SK-N-SH treated with all-trans-retinoic acid at 6 μM for 48 hours (cell line): ENCODE measurements around the gene SLC2A14.
A peak's percentile ranks its signal among the peaks of the same experiment; 100 is the strongest.
"Not testable (repeated sequence)": the region's sequence is repeated elsewhere in the genome, so short reads cannot be mapped to it uniquely, and the experiment has no call there.

ENCODE experiments used
- ATAC-seq: fragments of 200-7000 bp; cut with Tn5 transposase; 3 replicates; pipeline ENCODE4 v1.9.1; 2020; ENCODE audit warnings: mild to moderate bottlenecking, moderate library complexity
- ARNTL ChIP-seq: fragments of 450-650 bp; formaldehyde crosslinking; IDR thresholded peaks from 2 replicates; pipeline ENCODE4 v1.5.0; 2020; ENCODE audit warnings: low read depth, mild to moderate bottlenecking, moderate library complexity, borderline replicate concordance
- CSDC2 ChIP-seq: fragments of 250-450 bp; sonication (Bioruptor Pico); IDR thresholded peaks from 2 replicates; pipeline ENCODE4 v1.5.0; 2020; ENCODE audit warnings: mild to moderate bottlenecking, moderate library complexity
- ESRRG ChIP-seq: fragments of 250-450 bp; sonication (Bioruptor Pico); IDR thresholded peaks from 2 replicates; pipeline ENCODE4 v1.6.1; 2021; ENCODE audit warnings: mild to moderate bottlenecking
- GLIS3 ChIP-seq: fragments of 250-450 bp; sonication (Bioruptor Pico); IDR thresholded peaks from 2 replicates; pipeline ENCODE4 v1.5.0; 2020; ENCODE audit warnings: mild to moderate bottlenecking, moderate library complexity
- ISL1 ChIP-seq: fragments of 250-450 bp; sonication (Bioruptor Pico); IDR thresholded peaks from 2 replicates; pipeline ENCODE4 v2.1.2; 2022; ENCODE audit warnings: mild to moderate bottlenecking, moderate library complexity
- OSR1 ChIP-seq: fragments of 250-450 bp; sonication (Bioruptor Pico); IDR thresholded peaks from 2 replicates; pipeline ENCODE4 v1.8.0; 2022; ENCODE audit warnings: moderate library complexity, mild to moderate bottlenecking, inconsistent platforms
- PATZ1 ChIP-seq: fragments of 250-450 bp; sonication (Bioruptor Pico); IDR thresholded peaks from 2 replicates; pipeline ENCODE4 v1.8.0; 2020; ENCODE audit warnings: mild to moderate bottlenecking, moderate library complexity, borderline replicate concordance
- PPARA ChIP-seq: fragments of 250-450 bp; sonication (Bioruptor Pico); IDR thresholded peaks from 2 replicates; pipeline ENCODE4 v1.5.0; 2020; ENCODE audit warnings: mild to moderate bottlenecking, borderline replicate concordance
- RARB ChIP-seq: fragments of 250-450 bp; sonication (Bioruptor Pico); IDR thresholded peaks from 2 replicates; pipeline ENCODE4 v1.8.0; 2021; ENCODE audit warnings: mild to moderate bottlenecking, moderate library complexity
- TCF4 ChIP-seq: fragments of 250-450 bp; sonication (Bioruptor Pico); IDR thresholded peaks from 2 replicates; pipeline ENCODE4 v1.8.0; 2021; ENCODE audit warnings: mild to moderate bottlenecking, moderate library complexity, borderline replicate concordance
- TOX ChIP-seq: fragments of 250-450 bp; sonication (Bioruptor Pico); IDR thresholded peaks from 2 replicates; pipeline ENCODE4 v1.8.0; 2021; ENCODE audit warnings: mild to moderate bottlenecking, moderate library complexity, borderline replicate concordance
- ZC3H10 ChIP-seq: fragments of 250-450 bp; sonication (Bioruptor Pico); IDR thresholded peaks from 2 replicates; pipeline ENCODE4 v1.5.1; 2021; ENCODE audit warnings: mild to moderate bottlenecking, moderate library complexity
- ZFP3 ChIP-seq: fragments of 250-450 bp; sonication (Bioruptor Pico); IDR thresholded peaks from 2 replicates; pipeline ENCODE4 v1.5.0; 2020; ENCODE audit warnings: mild to moderate bottlenecking, moderate library complexity
- ZFP30 ChIP-seq: fragments of 450-650 bp; formaldehyde crosslinking; IDR thresholded peaks from 2 replicates; pipeline ENCODE4 v1.5.0; 2022; ENCODE audit warnings: mild to moderate bottlenecking, moderate library complexity
- ZNF565 ChIP-seq: fragments of 450-650 bp; formaldehyde crosslinking; conservative IDR thresholded peaks from 2 replicates; pipeline ENCODE4 v1.5.0; 2020; ENCODE audit warnings: low read depth, mild to moderate bottlenecking, moderate library complexity
- ZNF70 ChIP-seq: fragments of 450-650 bp; formaldehyde crosslinking; IDR thresholded peaks from 2 replicates; pipeline ENCODE4 v1.5.0; 2020; ENCODE audit warnings: mild to moderate bottlenecking, moderate library complexity
- ZNF8 ChIP-seq: fragments of 450-650 bp; formaldehyde crosslinking; IDR thresholded peaks from 2 replicates; pipeline ENCODE4 v1.5.0; 2020; ENCODE audit warnings: mild to moderate bottlenecking, moderate library complexity
- TF ChIP-seq, protein P1 (sequence below): fragments of 250-450 bp; sonication (Bioruptor Pico); IDR thresholded peaks from 2 replicates; pipeline ENCODE4 v1.5.1; 2020; ENCODE audit warnings: low read depth, mild to moderate bottlenecking, moderate library complexity
- TF ChIP-seq, protein P2 (sequence below): fragments of 250-450 bp; sonication (Bioruptor Pico); IDR thresholded peaks from 2 replicates; pipeline ENCODE4 v1.5.0; 2020; ENCODE audit warnings: mild to moderate bottlenecking, moderate library complexity

Gene SLC2A14

GRCh38 chr12:7872566-7873319 lies at the start of gene SLC2A14:
SLC2A14 (minus strand) TSS chr12:7872915; CDS start chr12:7869880, 3,035 bp downstream.
- TF ChIP-seq CSDC2 (CRISPR knock-in tag) = no peak
- TF ChIP-seq TCF4 (CRISPR knock-in tag) = no peak
- TF ChIP-seq, protein P1, sequence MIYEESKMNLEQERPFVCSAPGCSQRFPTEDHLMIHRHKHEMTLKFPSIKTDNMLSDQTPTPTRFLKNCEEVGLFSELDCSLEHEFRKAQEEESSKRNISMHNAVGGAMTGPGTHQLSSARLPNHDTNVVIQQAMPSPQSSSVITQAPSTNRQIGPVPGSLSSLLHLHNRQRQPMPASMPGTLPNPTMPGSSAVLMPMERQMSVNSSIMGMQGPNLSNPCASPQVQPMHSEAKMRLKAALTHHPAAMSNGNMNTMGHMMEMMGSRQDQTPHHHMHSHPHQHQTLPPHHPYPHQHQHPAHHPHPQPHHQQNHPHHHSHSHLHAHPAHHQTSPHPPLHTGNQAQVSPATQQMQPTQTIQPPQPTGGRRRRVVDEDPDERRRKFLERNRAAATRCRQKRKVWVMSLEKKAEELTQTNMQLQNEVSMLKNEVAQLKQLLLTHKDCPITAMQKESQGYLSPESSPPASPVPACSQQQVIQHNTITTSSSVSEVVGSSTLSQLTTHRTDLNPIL (CRISPR knock-in tag) = no peak
- no peak for TF ChIP-seq PATZ1
- no peak for TF ChIP-seq ZC3H10 (CRISPR knock-in tag)
- no peak for TF ChIP-seq ZFP30 (CRISPR knock-in tag)
- no peak for TF ChIP-seq ARNTL (CRISPR knock-in tag)
- TF ChIP-seq TOX (CRISPR knock-in tag) = no peak
- no peak for TF ChIP-seq GLIS3 (CRISPR knock-in tag)
- no peak for TF ChIP-seq OSR1 (CRISPR knock-in tag)
- no peak for ATAC-seq

- not testable (repeated sequence) for ATAC-seq
Observed at GRCh38 chr12:7921181-7921580, 48.5 kb upstream of the SLC2A14 start.

- ATAC-seq = not testable (repeated sequence)
Observed at GRCh38 chr12:7918268-7918590, 45.5 kb upstream of the SLC2A14 start.

- no peak for ATAC-seq
- TF ChIP-seq ISL1 (no peak), ZFP3 (CRISPR knock-in tag) (no peak), ZNF8 (CRISPR knock-in tag) (no peak), OSR1 (CRISPR knock-in tag) (no peak), ESRRG (no peak)
Observed at GRCh38 chr12:7917392-7918267, 44.9 kb upstream of the SLC2A14 start.

GRCh38 chr12:7916936-7917335 lies 44.2 kb upstream of the SLC2A14 start:
- TF ChIP-seq PATZ1 (no peak), ZNF8 (CRISPR knock-in tag) (no peak), ARNTL (CRISPR knock-in tag) (no peak), ZNF70 (CRISPR knock-in tag) (no peak), ZNF565 (no peak), RARB (CRISPR knock-in tag) (no peak), OSR1 (CRISPR knock-in tag) (no peak), ZFP30 (CRISPR knock-in tag) (no peak), PPARA (CRISPR knock-in tag) (no peak), ZFP3 (CRISPR knock-in tag) (no peak), ZC3H10 (CRISPR knock-in tag) (no peak)
- TF ChIP-seq, protein P1 (CRISPR knock-in tag) = no peak
- TF ChIP-seq, protein P2, sequence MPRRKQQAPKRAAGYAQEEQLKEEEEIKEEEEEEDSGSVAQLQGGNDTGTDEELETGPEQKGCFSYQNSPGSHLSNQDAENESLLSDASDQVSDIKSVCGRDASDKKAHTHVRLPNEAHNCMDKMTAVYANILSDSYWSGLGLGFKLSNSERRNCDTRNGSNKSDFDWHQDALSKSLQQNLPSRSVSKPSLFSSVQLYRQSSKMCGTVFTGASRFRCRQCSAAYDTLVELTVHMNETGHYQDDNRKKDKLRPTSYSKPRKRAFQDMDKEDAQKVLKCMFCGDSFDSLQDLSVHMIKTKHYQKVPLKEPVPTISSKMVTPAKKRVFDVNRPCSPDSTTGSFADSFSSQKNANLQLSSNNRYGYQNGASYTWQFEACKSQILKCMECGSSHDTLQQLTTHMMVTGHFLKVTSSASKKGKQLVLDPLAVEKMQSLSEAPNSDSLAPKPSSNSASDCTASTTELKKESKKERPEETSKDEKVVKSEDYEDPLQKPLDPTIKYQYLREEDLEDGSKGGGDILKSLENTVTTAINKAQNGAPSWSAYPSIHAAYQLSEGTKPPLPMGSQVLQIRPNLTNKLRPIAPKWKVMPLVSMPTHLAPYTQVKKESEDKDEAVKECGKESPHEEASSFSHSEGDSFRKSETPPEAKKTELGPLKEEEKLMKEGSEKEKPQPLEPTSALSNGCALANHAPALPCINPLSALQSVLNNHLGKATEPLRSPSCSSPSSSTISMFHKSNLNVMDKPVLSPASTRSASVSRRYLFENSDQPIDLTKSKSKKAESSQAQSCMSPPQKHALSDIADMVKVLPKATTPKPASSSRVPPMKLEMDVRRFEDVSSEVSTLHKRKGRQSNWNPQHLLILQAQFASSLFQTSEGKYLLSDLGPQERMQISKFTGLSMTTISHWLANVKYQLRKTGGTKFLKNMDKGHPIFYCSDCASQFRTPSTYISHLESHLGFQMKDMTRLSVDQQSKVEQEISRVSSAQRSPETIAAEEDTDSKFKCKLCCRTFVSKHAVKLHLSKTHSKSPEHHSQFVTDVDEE (CRISPR knock-in tag) = no peak
- TF ChIP-seq, all 23 proteins: peak for 0
- ATAC-seq = peak; percentile 20; the same call in 2 of the 3 replicates
